K562 (cell line): Measurements from ENCODE around the gene RBSN. TPM values are rescaled to one million over a fixed set of nuclear protein-coding genes. Genes with fewer than 3 reads are reported as not detected.

Source experiments
- CHD4 ChIP-seq: fragments of 200-600 bp; sonication (generic); IDR thresholded peaks from 3 replicates; pipeline ENCODE4 v1.6.1; 2012; ENCODE audit warnings: low read depth, mild to moderate bottlenecking, mixed read lengths, low read length, inconsistent platforms; ENCODE audit not compliant: insufficient read depth, insufficient replicate concordance, poor library complexity, severe bottlenecking
- FOXO4 ChIP-seq: fragments of 450-650 bp; formaldehyde crosslinking; IDR thresholded peaks from 2 replicates; pipeline ENCODE4 v1.4.0; 2020; ENCODE audit warnings: mild to moderate bottlenecking, moderate library complexity
- MBD2 ChIP-seq: sonication (generic); IDR thresholded peaks from 2 replicates; pipeline ENCODE4 v1.6.1; 2016; ENCODE audit warnings: low read depth, borderline replicate concordance
- MEF2A ChIP-seq: IDR thresholded peaks from 2 replicates; pipeline ENCODE4 v1.6.1; 2011; ENCODE audit warnings: low read depth, mild to moderate bottlenecking, low read length, moderate library complexity; ENCODE audit not compliant: control insufficient read depth
- NCOA4 ChIP-seq: fragments of 450-650 bp; IDR thresholded peaks from 2 replicates; pipeline ENCODE4 v1.6.1; 2018; ENCODE audit warnings: mild to moderate bottlenecking; ENCODE audit not compliant: partially characterized antibody
- NR4A1 ChIP-seq, 2 experiments: fragments of 250-450 bp in 1 of 2; fragments of 450-650 bp in 1 of 2; sonication (Bioruptor Pico) in 1 of 2; IDR thresholded peaks; 2 replicates each; pipeline versions ENCODE4 v1.4.0 to v1.6.1; 2016 to 2020; ENCODE audit warnings: mild to moderate bottlenecking in 2 of 2, missing compliant biosample characterization in 1 of 2, missing genetic modification characterization in 1 of 2, moderate library complexity in 1 of 2
- PRMT5 ChIP-seq: sonication (generic); formaldehyde crosslinking; IDR thresholded peaks from 2 replicates; pipeline ENCODE4 v1.5.0; 2020; ENCODE audit warnings: missing genetic modification reagents
- RB1 ChIP-seq: fragments of 450-650 bp; IDR thresholded peaks from 2 replicates; pipeline ENCODE4 v1.6.1; 2017; ENCODE audit warnings: low read depth, mild to moderate bottlenecking
- RBBP5 ChIP-seq: fragments of 200-600 bp; sonication (generic); IDR thresholded peaks from 2 replicates; pipeline ENCODE4 v1.6.1; 2012; ENCODE audit warnings: borderline replicate concordance, mild to moderate bottlenecking, low read length, control low read depth, inconsistent platforms; ENCODE audit not compliant: insufficient read depth, poor library complexity, severe bottlenecking
- RBM34 ChIP-seq: fragments of 200-400 bp; formaldehyde crosslinking; IDR thresholded peaks from 2 replicates; pipeline ENCODE4 v1.6.1; 2018; ENCODE audit warnings: low read length, borderline replicate concordance; ENCODE audit not compliant: insufficient read depth
- SMARCA4 ChIP-seq: fragments of 450-650 bp; IDR thresholded peaks from 2 replicates; pipeline ENCODE4 v1.6.1; 2016
- SMARCC2 ChIP-seq: fragments of 450-650 bp; IDR thresholded peaks from 2 replicates; pipeline ENCODE4 v1.6.1; 2017; ENCODE audit warnings: antibody characterized with exemption, moderate library complexity, mild to moderate bottlenecking, low read depth
- TFE3 ChIP-seq: fragments of 450-650 bp; formaldehyde crosslinking; IDR thresholded peaks from 2 replicates; pipeline ENCODE4 v1.4.0; 2020; ENCODE audit warnings: mild to moderate bottlenecking, mixed read lengths
- ZFP30 ChIP-seq: fragments of 250-450 bp; sonication (Bioruptor Pico); IDR thresholded peaks from 2 replicates; pipeline ENCODE4 v1.8.0; 2022; ENCODE audit warnings: moderate library complexity, mild to moderate bottlenecking, inconsistent platforms, borderline replicate concordance
- ZMIZ1 ChIP-seq, 2 experiments: fragments of 150-350 bp in 1 of 2; IDR thresholded peaks; 2 replicates each; pipeline ENCODE4 v1.6.1; 2012 to 2016; ENCODE audit warnings: low read depth in 2 of 2, low read length in 2 of 2, mild to moderate bottlenecking in 1 of 2, moderate library complexity in 1 of 2
- ZNF217 ChIP-seq: sonication (generic); formaldehyde crosslinking; IDR thresholded peaks from 2 replicates; pipeline ENCODE4 v1.8.0; 2022; ENCODE audit warnings: mild to moderate bottlenecking, missing genetic modification reagents
- ZNF431 ChIP-seq: sonication (generic); formaldehyde crosslinking; IDR thresholded peaks from 2 replicates; pipeline ENCODE4 v1.8.0; 2022; ENCODE audit warnings: mild to moderate bottlenecking, missing genetic modification reagents
- ZNF740 ChIP-seq, 3 experiments: fragments of 200-800 bp in 1 of 3; sonication (Bioruptor generic) in 1 of 3; sonication (generic) in 1 of 3; formaldehyde crosslinking in 1 of 3; IDR thresholded peaks; 2 replicates each; pipeline versions ENCODE4 v1.6.1 to v1.8.0; 2016 to 2022; ENCODE audit warnings: mild to moderate bottlenecking in 2 of 3, missing compliant biosample characterization in 2 of 3, missing genetic modification characterization in 2 of 3, missing genetic modification reagents in 1 of 3
- polyA plus RNA-seq, 8 experiments: library from polyadenylated mRNA; depleted of rRNA in 4 of 8; stranded (reverse) in 5 of 8; unstranded in 3 of 8; fragments of >200 nt; fragmentation: Nextera tagmentation in 2 of 8; fragmentation: Illumina TruSeq in 1 of 8; extraction: Ambion mirVana in 2 of 8; extraction: Trizol in 1 of 8; gene quantifications; 2 replicates each; pipeline versions ENCODE4 v1.2.1 to v1.2.3, GENCODE V29; 2011 to 2014; ENCODE audit warnings: inconsistent platforms in 1 of 8, missing spikeins in 1 of 8
- total RNA-seq, 7 experiments: library from RNA; depleted of rRNA in 6 of 7; stranded (reverse); fragments of >200 nt in 6 of 7; fragmentation: Illumina TruSeq in 2 of 7; extraction: Trizol in 2 of 7; gene quantifications; 2 replicates each; pipeline versions ENCODE4 v1.2.1 to v1.2.3, GENCODE V29; 2011 to 2021; ENCODE audit warnings: low replicate concordance in 1 of 7

The RBSN gene
- total and polyA plus RNA-seq, 9 of the 15 experiments (the other 6 are each of a cell fraction or from before 2014, with no cell fraction given): 2.9 to 19.6 (median 15.0) TPM

DNA sequence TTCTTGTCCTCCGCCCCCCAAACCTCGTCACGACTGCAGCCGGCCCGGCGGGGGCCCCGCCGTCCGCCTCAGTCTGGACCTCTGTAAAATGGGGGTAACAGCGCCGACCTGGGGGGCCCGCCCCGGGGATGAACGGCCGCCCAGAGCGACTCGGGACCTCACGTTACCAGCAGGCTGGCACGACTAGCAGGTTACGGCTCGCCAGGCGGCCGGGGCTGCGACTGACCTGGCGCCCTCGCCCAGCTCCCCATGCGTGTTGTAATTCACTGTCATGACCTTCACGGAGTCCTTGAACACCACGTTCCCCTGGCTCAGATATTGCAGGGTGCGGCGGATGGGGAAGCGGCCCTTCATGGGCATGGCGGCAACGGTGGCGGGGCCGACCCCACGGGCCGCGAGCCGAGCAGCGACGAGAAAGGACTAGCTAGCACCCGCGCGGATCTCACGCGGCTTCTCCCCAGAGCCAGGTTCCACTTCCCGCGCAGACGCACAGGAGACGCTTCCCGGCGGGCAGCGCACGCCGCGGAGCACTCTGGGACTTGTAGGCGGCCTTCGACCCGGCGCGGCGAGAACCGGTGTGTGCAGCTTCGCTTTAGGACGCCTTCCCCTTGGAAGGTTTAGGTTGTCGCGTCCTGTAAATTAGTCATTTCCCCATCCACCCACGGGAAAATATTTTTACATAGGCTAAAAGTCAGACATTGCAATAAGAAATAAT is 34.0 kb downstream of the RBSN start, which contains the start of gene MRPS25 (continued):
- no peak for TF ChIP-seq FOXO4 (CRISPR knock-in tag)
- peak; percentile 90 for TF ChIP-seq RBBP5
- no peak for TF ChIP-seq ZNF740 (CRISPR knock-in tag; IDR thresholded peaks at IDR 0.05)
- TF ChIP-seq ZNF740 (tag; IDR thresholded peaks at IDR 0.05): no peak
- TF ChIP-seq TFE3 (CRISPR knock-in tag): no peak
- TF ChIP-seq CHD4: no peak
- no peak for TF ChIP-seq MEF2A
- TF ChIP-seq NCOA4: no peak
- peak; percentile 91 for TF ChIP-seq RB1
- peak; percentile 89 for TF ChIP-seq MBD2
- peak; percentile 58; the same call in 1 of the 2 replicates for TF ChIP-seq NR4A1 (CRISPR knock-in tag; IDR thresholded peaks at IDR 0.05)
- TF ChIP-seq NR4A1 (tag; IDR thresholded peaks at IDR 0.05): peak; percentile 53
- TF ChIP-seq SMARCC2: no peak
- no peak for TF ChIP-seq ZNF217
- TF ChIP-seq RBM34: no peak
- TF ChIP-seq PRMT5: no peak
- peak in 1 of 2 experiments; percentile 67; a peak in 2 of 4 replicates for TF ChIP-seq ZMIZ1 (IDR thresholded peaks at IDR 0.05; ENCODE audit: low read depth in 2 of 2, low read length in 2 of 2)
- no peak for TF ChIP-seq SMARCA4
- TF ChIP-seq ZNF431 (CRISPR knock-in tag): peak; percentile 75
- TF ChIP-seq ZFP30 (CRISPR knock-in tag): no peak
